GM15510 (cell line): Measurements from ENCODE around the gene AFF3.

ENCODE experiments used
- POLR2A ChIP-seq: IDR thresholded peaks from 3 replicates; pipeline ENCODE4 v1.6.1; 2011; ENCODE audit warnings: borderline replicate concordance; ENCODE audit not compliant: insufficient read length; ENCODE audit errors: extremely low read depth

The AFF3 gene

GRCh38 chr2:99818842-99819241, 323.5 kb downstream of the AFF3 start:
- no peak for TF ChIP-seq POLR2A

GRCh38 chr2:99816908-99817307, 325.5 kb downstream of the AFF3 start:
- TF ChIP-seq POLR2A, result no peak

- no peak for TF ChIP-seq POLR2A
These were observed 330.0 kb downstream of the AFF3 start for GRCh38 chr2:99812426-99812825.

GRCh38 chr2:99811544-99811943, 330.8 kb downstream of the AFF3 start:
- TF ChIP-seq POLR2A, result no peak

GRCh38 chr2:99810225-99810624, 332.2 kb downstream of the AFF3 start:
- TF ChIP-seq POLR2A, result no peak

GRCh38 chr2:99809259-99809900, 333.0 kb downstream of the AFF3 start:
- no peak for TF ChIP-seq POLR2A

GRCh38 chr2:99808361-99809200, 333.8 kb downstream of the AFF3 start:
- TF ChIP-seq POLR2A, result no peak

- no peak for TF ChIP-seq POLR2A
These were observed 335.6 kb downstream of the AFF3 start for GRCh38 chr2:99806758-99807157.

- TF ChIP-seq POLR2A, result no peak
These were observed 336.4 kb downstream of the AFF3 start for GRCh38 chr2:99805930-99806476.

- TF ChIP-seq POLR2A, result no peak
These were observed 338.5 kb downstream of the AFF3 start for GRCh38 chr2:99803846-99804245.

GRCh38 chr2:99802734-99803133, 339.7 kb downstream of the AFF3 start:
- no peak for TF ChIP-seq POLR2A

GRCh38 chr2:99801327-99801901, 341.0 kb downstream of the AFF3 start:
- no peak for TF ChIP-seq POLR2A

- TF ChIP-seq POLR2A, result no peak
These were observed 344.9 kb downstream of the AFF3 start for GRCh38 chr2:99797475-99797874.

- TF ChIP-seq POLR2A, result no peak
These were observed 348.0 kb downstream of the AFF3 start for GRCh38 chr2:99794414-99794813.

GRCh38 chr2:99793022-99793421, 349.4 kb downstream of the AFF3 start:
- no peak for TF ChIP-seq POLR2A
